Neural cell (in vitro differentiated cells): ENCODE results near the gene SLC6A6.

Experiments
- CTCF ChIP-seq: fragments of 450-650 bp; IDR thresholded peaks from 2 replicates; pipeline ENCODE4 v1.5.1; 2014; ENCODE audit warnings: antibody characterized with exemption, mild to moderate bottlenecking, moderate library complexity; ENCODE audit not compliant: poor library complexity, severe bottlenecking
- REST ChIP-seq: IDR thresholded peaks from 2 replicates; pipeline ENCODE4 v1.6.1; 2012; ENCODE audit warnings: borderline replicate concordance

DNA sequence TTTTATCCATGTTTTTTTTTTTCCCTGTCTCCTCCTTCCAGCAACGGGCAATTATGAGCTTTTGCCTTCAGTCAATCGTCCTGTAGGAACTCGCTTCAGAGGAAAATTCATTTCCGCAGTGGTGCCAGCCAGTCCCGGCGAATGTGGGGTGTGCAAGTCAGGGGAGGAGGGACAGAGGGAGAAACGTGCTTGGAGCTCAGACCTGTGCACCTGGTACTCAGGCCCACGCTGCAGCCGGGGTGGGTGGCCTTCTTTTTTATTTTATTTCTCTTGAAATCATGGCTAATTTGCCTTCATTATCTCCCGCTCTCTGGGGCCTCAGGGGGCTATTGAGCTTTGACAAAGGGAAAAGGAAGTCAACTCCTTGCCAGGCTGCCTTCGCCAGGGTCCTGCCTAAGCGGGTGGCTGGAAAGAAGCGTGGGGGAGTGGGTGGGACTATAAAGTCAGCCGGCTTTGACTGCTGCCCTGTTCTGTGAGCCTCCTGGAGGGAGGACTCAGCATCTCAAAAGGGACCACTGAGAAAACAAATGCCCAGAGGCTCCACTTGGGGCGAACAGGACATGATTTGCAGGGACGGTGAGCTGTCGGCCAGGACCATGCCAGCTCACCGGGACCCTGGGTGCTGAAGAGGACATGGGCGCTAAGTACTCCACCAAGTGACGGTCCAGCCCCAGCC lies 132.2 kb downstream of the SLC6A6 start:
- TF ChIP-seq CTCF (no peak), REST (peak; percentile 82)
